ENCODE measurements around the gene ACE. TPM values are rescaled to one million over a fixed set of nuclear protein-coding genes. Genes with fewer than 3 reads are reported as not detected.
A peak's percentile ranks its signal among the peaks of the same experiment; 100 is the strongest.

The ACE gene
- total and polyA plus RNA-seq, 10 donors, result 0.61 to 17.3 (median 8.2) TPM

DNA sequence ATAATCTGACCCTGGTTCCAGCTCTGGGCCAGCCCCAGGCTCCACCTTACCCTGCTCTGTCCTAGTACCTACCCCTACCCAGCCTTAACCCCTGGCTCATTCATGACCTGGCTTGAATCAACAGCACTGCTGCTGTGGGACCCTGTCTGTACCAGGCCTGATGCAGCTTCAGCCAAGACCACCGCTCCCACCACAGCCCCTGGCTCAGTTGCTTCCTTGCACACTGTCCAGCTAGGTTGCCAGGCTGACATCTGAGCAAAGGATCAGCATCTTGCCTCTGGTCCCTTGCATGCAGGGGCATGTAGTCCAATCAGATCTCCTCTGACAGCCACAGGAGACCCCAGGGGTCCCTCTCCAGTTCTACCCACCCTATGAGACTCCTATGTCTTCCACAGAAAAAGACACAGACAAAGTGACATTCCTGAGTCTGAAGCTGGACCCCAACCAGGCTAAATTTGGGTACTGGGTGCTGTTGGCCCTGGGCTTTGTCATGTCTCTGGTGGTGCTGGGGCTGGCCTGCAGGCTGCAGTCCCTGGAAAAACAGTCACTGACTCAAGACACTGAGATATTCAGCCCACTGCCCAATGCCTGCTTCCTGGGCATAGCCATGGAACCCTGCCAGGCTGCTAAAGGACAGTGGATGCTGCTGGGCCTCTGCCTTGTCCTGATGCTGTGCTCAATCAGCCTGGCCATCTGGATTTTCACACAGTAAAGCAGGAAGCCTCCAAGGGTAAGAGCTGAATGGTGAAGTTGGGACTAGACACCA lies 42.4 kb downstream of the ACE start:
- no peak overlapping the region for H3K4me3 ChIP-seq
- WGBS, 5 donors, result 58 to 92% (median 76%) methylated on average over 1 of the region's 1 CpG
- no peaks in the 10 kb centered on the region for H3K9me3 ChIP-seq
- no peak overlapping the region for H3K27ac ChIP-seq
- H3K36me3 ChIP-seq, result no peaks in the 10 kb centered on the region
- peaks cover 0 to 11% (median 4%) of the 10 kb centered on the region in 6 donors for H3K4me1 ChIP-seq
- peaks cover 0 to 46% (median 6%) of the 10 kb centered on the region in 7 donors for H3K27me3 ChIP-seq (replicated peaks in 1 of 7)
- TF ChIP-seq POLR2AphosphoS5 (IDR thresholded peaks at IDR 0.05) (no peak), POLR2A (IDR thresholded peaks at IDR 0.05) (no peak)
- TF ChIP-seq, protein P1, sequence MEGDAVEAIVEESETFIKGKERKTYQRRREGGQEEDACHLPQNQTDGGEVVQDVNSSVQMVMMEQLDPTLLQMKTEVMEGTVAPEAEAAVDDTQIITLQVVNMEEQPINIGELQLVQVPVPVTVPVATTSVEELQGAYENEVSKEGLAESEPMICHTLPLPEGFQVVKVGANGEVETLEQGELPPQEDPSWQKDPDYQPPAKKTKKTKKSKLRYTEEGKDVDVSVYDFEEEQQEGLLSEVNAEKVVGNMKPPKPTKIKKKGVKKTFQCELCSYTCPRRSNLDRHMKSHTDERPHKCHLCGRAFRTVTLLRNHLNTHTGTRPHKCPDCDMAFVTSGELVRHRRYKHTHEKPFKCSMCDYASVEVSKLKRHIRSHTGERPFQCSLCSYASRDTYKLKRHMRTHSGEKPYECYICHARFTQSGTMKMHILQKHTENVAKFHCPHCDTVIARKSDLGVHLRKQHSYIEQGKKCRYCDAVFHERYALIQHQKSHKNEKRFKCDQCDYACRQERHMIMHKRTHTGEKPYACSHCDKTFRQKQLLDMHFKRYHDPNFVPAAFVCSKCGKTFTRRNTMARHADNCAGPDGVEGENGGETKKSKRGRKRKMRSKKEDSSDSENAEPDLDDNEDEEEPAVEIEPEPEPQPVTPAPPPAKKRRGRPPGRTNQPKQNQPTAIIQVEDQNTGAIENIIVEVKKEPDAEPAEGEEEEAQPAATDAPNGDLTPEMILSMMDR (IDR thresholded peaks at IDR 0.05 in 8 of 11, conservative IDR thresholded peaks at IDR 0.05 in 3 of 11), result no peak
- intact Hi-C loops (cut with DNase I; ENCODE audit: low total_unique reads), result no loop called here
- no peak for DNase-seq

DNA sequence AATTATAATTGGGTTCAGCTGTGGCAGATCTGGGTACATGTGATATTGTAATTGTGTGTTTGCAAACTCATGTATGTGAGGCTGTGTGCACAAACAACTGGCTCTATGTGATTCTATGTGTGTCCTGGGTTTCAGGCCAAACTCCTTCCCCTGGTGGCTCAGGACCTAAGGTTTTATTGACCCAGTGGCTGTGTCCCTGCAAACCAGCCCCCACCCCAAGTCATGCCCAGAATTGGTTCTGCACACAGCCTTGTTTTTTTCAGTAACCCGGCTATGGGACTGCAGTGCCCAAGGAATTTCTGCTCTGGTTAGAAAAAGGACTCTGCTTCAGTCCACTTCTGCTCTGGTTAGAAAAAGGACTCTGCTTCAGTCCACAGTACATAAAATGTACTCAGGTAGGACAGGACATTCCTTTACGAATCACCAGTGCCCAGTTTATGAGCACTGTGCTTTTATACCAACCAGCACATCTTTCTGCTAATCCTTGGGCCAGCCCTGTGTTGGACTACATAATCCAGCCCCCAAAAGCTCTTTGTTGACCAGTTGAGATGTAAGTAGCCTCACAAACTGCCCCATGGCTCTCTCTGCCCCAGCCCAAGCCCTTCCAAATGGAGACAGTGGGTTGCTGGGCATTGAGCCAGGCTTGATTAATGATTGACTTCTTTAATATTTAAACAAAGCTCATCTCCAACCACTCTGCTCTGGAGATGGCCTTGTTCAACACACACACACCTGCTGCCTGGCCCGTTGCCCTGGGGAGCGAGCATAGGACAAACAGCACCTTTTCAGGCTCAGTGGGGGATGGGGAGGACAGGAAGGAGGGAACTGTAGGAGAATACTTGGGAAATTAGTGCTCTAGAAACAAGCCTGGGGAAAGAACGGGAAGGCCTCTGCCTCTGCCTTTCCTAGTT lies 43.4 kb downstream of the ACE start:
- TF ChIP-seq POLR2AphosphoS5 (IDR thresholded peaks at IDR 0.05), result no peak
- no peak for TF ChIP-seq POLR2A (IDR thresholded peaks at IDR 0.05)
- TF ChIP-seq, protein P1 (IDR thresholded peaks at IDR 0.05 in 8 of 11, conservative IDR thresholded peaks at IDR 0.05 in 3 of 11), result no peak
- Histone ChIP-seq H3K27me3 (replicated peaks in 1 of 7) (peaks cover 0 to 55% (median 6%) of the 10 kb centered on the region in 7 donors), H3K4me1 (peaks cover 0 to 11% (median 4%) of the 10 kb centered on the region in 6 donors), H3K9me3 (no peaks in the 10 kb centered on the region), H3K4me3 (no peak overlapping the region), H3K36me3 (no peaks in the 10 kb centered on the region), H3K27ac (no peak overlapping the region)
- WGBS, 5 donors, result 61 to 69% (median 62%) methylated on average over 5 of the region's 5 CpGs
- DNase-seq, result no peak
- intact Hi-C loops (cut with DNase I; ENCODE audit: low total_unique reads), result no loop called here

DNA sequence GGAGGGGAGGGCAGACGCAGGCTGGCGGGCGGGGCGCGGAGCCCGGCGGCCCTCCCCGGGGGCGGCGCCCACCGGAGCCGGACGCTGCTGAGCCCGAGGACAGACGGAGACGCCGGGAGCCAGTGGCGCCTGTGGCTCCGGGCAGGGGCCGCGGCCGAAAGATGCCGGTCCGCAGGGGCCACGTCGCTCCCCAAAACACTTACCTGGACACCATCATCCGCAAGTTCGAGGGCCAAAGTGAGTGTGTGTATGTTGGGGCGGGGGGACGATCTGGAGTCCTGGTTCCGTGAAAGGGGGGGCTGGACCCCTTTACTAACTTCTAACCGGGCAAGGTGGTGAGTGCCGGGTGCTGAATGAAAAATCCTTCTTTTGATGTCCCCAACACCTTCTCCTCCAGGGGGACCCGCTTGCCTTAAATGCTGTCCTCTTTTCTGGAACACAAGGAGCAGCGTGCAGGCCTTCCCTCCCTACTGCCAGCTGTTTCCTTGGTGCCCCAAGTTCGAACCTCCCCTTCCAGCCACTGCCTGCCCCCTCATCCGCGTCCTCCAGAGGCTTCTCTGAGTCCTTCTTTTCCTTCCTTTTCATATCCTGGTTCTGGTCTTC lies 46.5 kb downstream of the ACE start, which contains the start of gene KCNH6:
Gene KCNH6, plus strand, starts transcription at position 106 of the 603 bp plus-strand sequence. Its CDS starts 56 bp downstream, at position 162.
- WGBS, 5 donors, result 8 to 14% (median 10%) methylated on average over 26 to 38 of the region's 38 CpGs
- H3K36me3 ChIP-seq, result no peaks in the 10 kb centered on the region
- intact Hi-C loops (cut with DNase I; ENCODE audit: low total_unique reads), result no loop called here
- TF ChIP-seq POLR2AphosphoS5 (IDR thresholded peaks at IDR 0.05), result no peak
- TF ChIP-seq, protein P1 (IDR thresholded peaks at IDR 0.05 in 8 of 11, conservative IDR thresholded peaks at IDR 0.05 in 3 of 11), result no peak
- no peak for TF ChIP-seq POLR2A (IDR thresholded peaks at IDR 0.05)
- H3K27ac ChIP-seq, result no peak within 1 kb of the TSS
- no peak for DNase-seq
- peaks cover 0 to 11% (median 4%) of the 10 kb centered on the region in 6 donors for H3K4me1 ChIP-seq
- H3K4me3 ChIP-seq, result peak within 1 kb of the TSS in 4 of 8 donors; percentile 9 to 52 (median 21)
- H3K9me3 ChIP-seq, result no peaks in the 10 kb centered on the region
- peaks cover 0 to 66% (median 6%) of the 10 kb centered on the region in 7 donors for H3K27me3 ChIP-seq (replicated peaks in 1 of 7)

Data from spleen (tissue), 11 donors.